ENCODE measurements around the gene KLF16. TPM values are rescaled to one million over a fixed set of nuclear protein-coding genes. Genes with fewer than 3 reads are reported as not detected.
"Not testable (repeated sequence)": the region's sequence is repeated elsewhere in the genome, so short reads cannot be mapped to it uniquely, and the experiment has no call there.

KLF16 gene
- total RNA-seq, 1 donor from 2014 or later: 7.6 TPM

- Histone ChIP-seq H3K4me1 (peaks cover 59% of the 10 kb centered on the region), H3K27me3 (no peaks in the 10 kb centered on the region), H3K9me3 (no peaks in the 10 kb centered on the region), H3K27ac (peak overlapping the region; percentile 33), H3K4me3 (no peak overlapping the region), H3K36me3 (no peaks in the 10 kb centered on the region)
- DNase-seq (ENCODE audit: extremely low spot score in 2 of 2): peak in 1 of 2 donors; percentile 79
- TF ChIP-seq CTCF (IDR thresholded peaks at IDR 0.05) (no peak), POLR2A (IDR thresholded peaks at IDR 0.05) (no peak)
- intact Hi-C loops (cut with DNase I): no loop called here
Observed at GRCh38 chr19:1880611-1881392, 17.4 kb upstream of the KLF16 start.

- not testable (repeated sequence) for H3K27ac ChIP-seq; H3K9me3 ChIP-seq; DNase-seq (ENCODE audit: extremely low spot score in 2 of 2); H3K4me3 ChIP-seq; H3K27me3 ChIP-seq; H3K36me3 ChIP-seq
- peaks cover 66% of the 10 kb centered on the region for H3K4me1 ChIP-seq
- intact Hi-C loops (cut with DNase I): loop anchor here (10.0 kb wide), 1 partner anchor 135 kb away; the partner anchor contains the start of gene BTBD2
Observed at GRCh38 chr19:1879982-1880381, 16.6 kb upstream of the KLF16 start.

GRCh38 chr19:1878583-1878982, 15.2 kb upstream of the KLF16 start:
- not testable (repeated sequence) for H3K9me3 ChIP-seq; H3K4me3 ChIP-seq; H3K36me3 ChIP-seq; DNase-seq (ENCODE audit: extremely low spot score in 2 of 2); H3K27ac ChIP-seq; H3K27me3 ChIP-seq
- intact Hi-C loops (cut with DNase I): loop anchor here (10.0 kb wide), 1 partner anchor 136 kb away; the partner anchor contains the start of gene BTBD2
- peaks cover 66% of the 10 kb centered on the region for H3K4me1 ChIP-seq

GRCh38 chr19:1877280-1877660, 13.9 kb upstream of the KLF16 start:
- intact Hi-C loops (cut with DNase I): loop anchor here (10.0 kb wide), 1 partner anchor 138 kb away; the partner anchor contains the start of gene BTBD2
- Histone ChIP-seq H3K4me3 (peak overlapping the region in 1 of 2 donors; percentile 87), H3K4me1 (peaks cover 66% of the 10 kb centered on the region)
- not testable (repeated sequence) for H3K36me3 ChIP-seq; H3K27ac ChIP-seq; DNase-seq (ENCODE audit: extremely low spot score in 2 of 2); H3K27me3 ChIP-seq; H3K9me3 ChIP-seq

GRCh38 chr19:1876496-1877279, 13.3 kb upstream of the KLF16 start:
- H3K9me3 ChIP-seq, H3K36me3 ChIP-seq, H3K27me3 ChIP-seq: not testable (repeated sequence)
- intact Hi-C loops (cut with DNase I): loop anchor here (10.0 kb wide), 1 partner anchor 138 kb away; the partner anchor contains the start of gene BTBD2
- Histone ChIP-seq H3K4me1 (peaks cover 66% of the 10 kb centered on the region), H3K27ac (peak overlapping the region; percentile 85), H3K4me3 (peak overlapping the region; percentile 81 to 87)
- DNase-seq (ENCODE audit: extremely low spot score in 2 of 2): peak in 1 of 2 donors; percentile 95

GRCh38 chr19:1875646-1876495, 12.5 kb upstream of the KLF16 start:
- peak in 1 of 2 donors; percentile 96 for DNase-seq (ENCODE audit: extremely low spot score in 2 of 2)
- Histone ChIP-seq H3K4me1 (peaks cover 62% of the 10 kb centered on the region), H3K27ac (peak overlapping the region; percentile 85), H3K27me3 (no peaks in the 10 kb centered on the region), H3K36me3 (no peaks in the 10 kb centered on the region), H3K9me3 (no peaks in the 10 kb centered on the region), H3K4me3 (peak overlapping the region; percentile 81 to 87)
- intact Hi-C loops (cut with DNase I): loop anchor here (10.0 kb wide), 1 partner anchor 139 kb away; the partner anchor contains the start of gene BTBD2
- TF ChIP-seq POLR2A (IDR thresholded peaks at IDR 0.05) (peak in 1 of 2 donors; percentile 68), CTCF (IDR thresholded peaks at IDR 0.05) (no peak), POLR2AphosphoS5 (IDR thresholded peaks at IDR 0.05; ENCODE audit: insufficient read depth in 1 of 2, low read depth in 1 of 2) (peak; percentile 91 to 95)

- peaks cover 56% of the 10 kb centered on the region for H3K4me1 ChIP-seq
- H3K9me3 ChIP-seq; H3K36me3 ChIP-seq; DNase-seq (ENCODE audit: extremely low spot score in 2 of 2); H3K27me3 ChIP-seq: not testable (repeated sequence)
- intact Hi-C loops (cut with DNase I): loop anchor here (10.0 kb wide), 1 partner anchor 140 kb away; the partner anchor contains the start of gene BTBD2
- peak overlapping the region; percentile 85 for H3K27ac ChIP-seq
- peak overlapping the region; percentile 81 to 87 for H3K4me3 ChIP-seq
Observed at GRCh38 chr19:1875265-1875645, 11.9 kb upstream of the KLF16 start.
